K562 (cell line): Measurements from ENCODE around the gene ZNF792. TPM values are rescaled to one million over a fixed set of nuclear protein-coding genes. Genes with fewer than 3 reads are reported as not detected.
A peak's percentile ranks its signal among the peaks of the same experiment; 100 is the strongest.

Experiments
- CCNT2 ChIP-seq: IDR thresholded peaks from 2 replicates; pipeline ENCODE4 v1.6.1; 2011; ENCODE audit warnings: borderline replicate concordance, low read depth, mild to moderate bottlenecking, moderate library complexity, mixed read lengths, low read length; ENCODE audit not compliant: insufficient read length; ENCODE audit errors: extremely low read depth
- CEBPB ChIP-seq: fragments of 450-650 bp; IDR thresholded peaks from 2 replicates; pipeline ENCODE4 v1.6.1; 2016; ENCODE audit warnings: missing genetic modification characterization, missing compliant biosample characterization
- CSDE1 ChIP-seq, 2 experiments: fragments of 450-650 bp; IDR thresholded peaks; 2 replicates each; pipeline ENCODE4 v1.6.1; 2016; ENCODE audit warnings: mild to moderate bottlenecking in 1 of 2
- HSF4 ChIP-seq: fragments of 250-450 bp; sonication (Bioruptor Pico); IDR thresholded peaks from 2 replicates; pipeline ENCODE4 v2.1.2; 2022; ENCODE audit warnings: mild to moderate bottlenecking, moderate library complexity, borderline replicate concordance
- LARP7 ChIP-seq: fragments of 450-650 bp; IDR thresholded peaks from 2 replicates; pipeline ENCODE4 v1.6.1; 2016
- PKNOX1 ChIP-seq: fragments of 450-650 bp; IDR thresholded peaks from 2 replicates; pipeline ENCODE4 v1.6.1; 2016
- RFX1 ChIP-seq: fragments of 450-650 bp; IDR thresholded peaks from 2 replicates; pipeline ENCODE4 v1.6.1; 2016; ENCODE audit warnings: mild to moderate bottlenecking, moderate library complexity
- SMAD2 ChIP-seq: fragments of 150-350 bp; IDR thresholded peaks from 2 replicates; pipeline ENCODE4 v1.6.1; 2014; ENCODE audit warnings: low read depth, mild to moderate bottlenecking, low read length
- SNRNP70 ChIP-seq: fragments of 200-400 bp; formaldehyde crosslinking; optimal IDR thresholded peaks from 2 replicates; pipeline ENCODE3; 2017; ENCODE audit warnings: low read depth, low read length
- TAF15 ChIP-seq: fragments of 200-400 bp; formaldehyde crosslinking; IDR thresholded peaks from 2 replicates; pipeline ENCODE4 v1.6.1; 2017; ENCODE audit warnings: mild to moderate bottlenecking, low read depth, low read length, moderate library complexity
- ZBTB1 ChIP-seq: sonication (generic); formaldehyde crosslinking; IDR thresholded peaks from 2 replicates; pipeline ENCODE4 v1.8.1; 2023; ENCODE audit warnings: missing genetic modification reagents, low read depth, mild to moderate bottlenecking, borderline replicate concordance
- ZBTB17 ChIP-seq: fragments of 450-650 bp; formaldehyde crosslinking; IDR thresholded peaks from 2 replicates; pipeline ENCODE4 v1.4.0; 2020; ENCODE audit warnings: mild to moderate bottlenecking
- ZBTB9 ChIP-seq: fragments of 450-650 bp; formaldehyde crosslinking; IDR thresholded peaks from 2 replicates; pipeline ENCODE4 v1.4.0; 2020; ENCODE audit warnings: mild to moderate bottlenecking, moderate library complexity
- ZNF57 ChIP-seq: fragments of 450-650 bp; formaldehyde crosslinking; IDR thresholded peaks from 2 replicates; pipeline ENCODE4 v1.4.0; 2020; ENCODE audit warnings: mild to moderate bottlenecking, moderate library complexity
- polyA plus RNA-seq, 8 experiments: library from polyadenylated mRNA; depleted of rRNA in 4 of 8; stranded (reverse) in 5 of 8; unstranded in 3 of 8; fragments of >200 nt; fragmentation: Nextera tagmentation in 2 of 8; fragmentation: Illumina TruSeq in 1 of 8; extraction: Ambion mirVana in 2 of 8; extraction: Trizol in 1 of 8; gene quantifications; 2 replicates each; pipeline versions ENCODE4 v1.2.1 to v1.2.3, GENCODE V29; 2011 to 2014; ENCODE audit warnings: inconsistent platforms in 1 of 8, missing spikeins in 1 of 8
- total RNA-seq, 7 experiments: library from RNA; depleted of rRNA in 6 of 7; stranded (reverse); fragments of >200 nt in 6 of 7; fragmentation: Illumina TruSeq in 2 of 7; extraction: Trizol in 2 of 7; gene quantifications; 2 replicates each; pipeline versions ENCODE4 v1.2.1 to v1.2.3, GENCODE V29; 2011 to 2021; ENCODE audit warnings: low replicate concordance in 1 of 7
- TF ChIP-seq, protein P1 (sequence below): sonication (generic); formaldehyde crosslinking; IDR thresholded peaks from 2 replicates; pipeline ENCODE4 v1.8.0; 2022; ENCODE audit warnings: mild to moderate bottlenecking, missing genetic modification reagents, borderline replicate concordance
- TF ChIP-seq, protein P2 (sequence below): IDR thresholded peaks from 2 replicates; pipeline ENCODE4 v1.6.1; 2011; ENCODE audit not compliant: insufficient read length; ENCODE audit errors: extremely low read depth
- TF ChIP-seq, protein P3 (sequence below): conservative IDR thresholded peaks from 2 replicates; pipeline ENCODE4 v1.6.1; 2011; ENCODE audit warnings: low read depth, mild to moderate bottlenecking, low read length; ENCODE audit not compliant: control insufficient read depth
- TF ChIP-seq, protein P4 (sequence below): sonication (generic); formaldehyde crosslinking; IDR thresholded peaks from 2 replicates; pipeline ENCODE4 v1.8.0; 2022; ENCODE audit warnings: mild to moderate bottlenecking, missing genetic modification reagents
- TF ChIP-seq, protein P5 (sequence below), 2 experiments: fragments of 450-650 bp in 1 of 2; sonication (generic) in 1 of 2; formaldehyde crosslinking; conservative IDR thresholded peaks; 2 replicates each; pipeline versions ENCODE4 v1.4.0 to v1.8.1; 2020 to 2022; ENCODE audit warnings: mild to moderate bottlenecking in 1 of 2, missing genetic modification reagents in 1 of 2

ZNF792 gene
- total and polyA plus RNA-seq, 9 of the 15 experiments (the other 6 are each of a cell fraction or from before 2014, with no cell fraction given), result 3.3 to 16.5 (median 10.4) TPM

DNA sequence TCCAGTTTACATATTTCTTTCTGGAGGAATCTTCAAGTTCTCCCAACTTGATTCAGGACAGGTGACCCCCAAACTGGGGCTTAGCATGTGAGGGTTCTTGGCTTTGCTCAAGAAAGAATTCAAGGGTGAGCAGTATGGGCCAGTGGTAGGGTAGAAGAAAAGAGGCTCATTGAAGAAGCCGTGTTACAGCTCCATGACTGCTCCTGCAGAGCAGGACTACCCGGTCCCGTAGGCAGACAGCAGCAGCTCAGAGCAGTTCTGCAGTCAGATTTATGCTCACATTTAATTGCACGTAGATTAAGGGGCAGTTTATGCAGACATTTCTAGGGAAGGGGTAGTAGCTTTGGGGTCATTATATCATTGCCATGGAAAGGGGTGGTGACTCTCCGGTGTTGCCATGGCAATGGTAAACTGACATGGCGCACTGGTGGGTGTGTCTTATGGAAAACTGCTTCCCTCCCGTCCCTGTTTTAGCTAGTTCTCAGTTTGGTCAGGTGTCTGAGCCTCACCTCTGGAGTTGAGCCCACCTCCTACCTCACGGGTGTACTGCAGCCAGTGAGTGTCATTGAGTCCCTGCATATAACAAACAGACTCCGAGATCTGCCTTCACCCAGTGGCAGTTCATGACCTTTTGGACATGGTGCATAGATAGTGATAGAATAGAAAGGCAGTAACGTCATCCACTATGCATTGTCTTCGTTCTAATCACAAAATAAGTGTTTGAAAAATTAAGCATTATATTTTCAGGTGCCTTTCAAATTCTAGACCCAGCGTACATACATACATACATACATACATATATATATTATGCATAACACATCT, 16.0 kb upstream of the ZNF792 start (continued):
- TF ChIP-seq, protein P1, sequence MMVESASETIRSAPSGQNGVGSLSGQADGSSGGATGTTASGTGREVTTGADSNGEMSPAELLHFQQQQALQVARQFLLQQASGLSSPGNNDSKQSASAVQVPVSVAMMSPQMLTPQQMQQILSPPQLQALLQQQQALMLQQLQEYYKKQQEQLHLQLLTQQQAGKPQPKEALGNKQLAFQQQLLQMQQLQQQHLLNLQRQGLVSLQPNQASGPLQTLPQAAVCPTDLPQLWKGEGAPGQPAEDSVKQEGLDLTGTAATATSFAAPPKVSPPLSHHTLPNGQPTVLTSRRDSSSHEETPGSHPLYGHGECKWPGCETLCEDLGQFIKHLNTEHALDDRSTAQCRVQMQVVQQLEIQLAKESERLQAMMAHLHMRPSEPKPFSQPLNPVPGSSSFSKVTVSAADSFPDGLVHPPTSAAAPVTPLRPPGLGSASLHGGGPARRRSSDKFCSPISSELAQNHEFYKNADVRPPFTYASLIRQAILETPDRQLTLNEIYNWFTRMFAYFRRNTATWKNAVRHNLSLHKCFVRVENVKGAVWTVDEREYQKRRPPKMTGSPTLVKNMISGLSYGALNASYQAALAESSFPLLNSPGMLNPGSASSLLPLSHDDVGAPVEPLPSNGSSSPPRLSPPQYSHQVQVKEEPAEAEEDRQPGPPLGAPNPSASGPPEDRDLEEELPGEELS (CRISPR knock-in tag), result no peak
- no peak for TF ChIP-seq ZBTB9
- TF ChIP-seq SMAD2, result no peak
- TF ChIP-seq, protein P2, sequence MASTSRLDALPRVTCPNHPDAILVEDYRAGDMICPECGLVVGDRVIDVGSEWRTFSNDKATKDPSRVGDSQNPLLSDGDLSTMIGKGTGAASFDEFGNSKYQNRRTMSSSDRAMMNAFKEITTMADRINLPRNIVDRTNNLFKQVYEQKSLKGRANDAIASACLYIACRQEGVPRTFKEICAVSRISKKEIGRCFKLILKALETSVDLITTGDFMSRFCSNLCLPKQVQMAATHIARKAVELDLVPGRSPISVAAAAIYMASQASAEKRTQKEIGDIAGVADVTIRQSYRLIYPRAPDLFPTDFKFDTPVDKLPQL, result no peak
- TF ChIP-seq, protein P3, sequence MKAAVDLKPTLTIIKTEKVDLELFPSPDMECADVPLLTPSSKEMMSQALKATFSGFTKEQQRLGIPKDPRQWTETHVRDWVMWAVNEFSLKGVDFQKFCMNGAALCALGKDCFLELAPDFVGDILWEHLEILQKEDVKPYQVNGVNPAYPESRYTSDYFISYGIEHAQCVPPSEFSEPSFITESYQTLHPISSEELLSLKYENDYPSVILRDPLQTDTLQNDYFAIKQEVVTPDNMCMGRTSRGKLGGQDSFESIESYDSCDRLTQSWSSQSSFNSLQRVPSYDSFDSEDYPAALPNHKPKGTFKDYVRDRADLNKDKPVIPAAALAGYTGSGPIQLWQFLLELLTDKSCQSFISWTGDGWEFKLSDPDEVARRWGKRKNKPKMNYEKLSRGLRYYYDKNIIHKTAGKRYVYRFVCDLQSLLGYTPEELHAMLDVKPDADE, result no peak
- TF ChIP-seq, protein P4, sequence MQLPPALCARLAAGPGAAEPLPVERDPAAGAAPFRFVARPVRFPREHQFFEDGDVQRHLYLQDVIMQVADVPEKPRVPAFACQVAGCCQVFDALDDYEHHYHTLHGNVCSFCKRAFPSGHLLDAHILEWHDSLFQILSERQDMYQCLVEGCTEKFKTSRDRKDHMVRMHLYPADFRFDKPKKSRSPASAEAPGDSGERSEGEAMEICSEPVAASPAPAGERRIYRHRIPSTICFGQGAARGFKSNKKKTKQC (CRISPR knock-in tag), result no peak
- TF ChIP-seq PKNOX1, result peak; percentile 85
- TF ChIP-seq, protein P5, sequence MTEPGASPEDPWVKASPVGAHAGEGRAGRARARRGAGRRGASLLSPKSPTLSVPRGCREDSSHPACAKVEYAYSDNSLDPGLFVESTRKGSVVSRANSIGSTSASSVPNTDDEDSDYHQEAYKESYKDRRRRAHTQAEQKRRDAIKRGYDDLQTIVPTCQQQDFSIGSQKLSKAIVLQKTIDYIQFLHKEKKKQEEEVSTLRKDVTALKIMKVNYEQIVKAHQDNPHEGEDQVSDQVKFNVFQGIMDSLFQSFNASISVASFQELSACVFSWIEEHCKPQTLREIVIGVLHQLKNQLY (CRISPR knock-in tag; conservative IDR thresholded peaks at IDR 0.05), result no peak
- TF ChIP-seq ZNF57 (CRISPR knock-in tag), result no peak
- TF ChIP-seq HSF4 (CRISPR knock-in tag), result no peak
- no peak for TF ChIP-seq CCNT2
- TF ChIP-seq CSDE1 (IDR thresholded peaks at IDR 0.05), result peak in 1 of 2 experiments; percentile 54; a peak in 1 of 4 replicates
- no peak for TF ChIP-seq ZBTB1 (CRISPR knock-in tag)
- no peak for TF ChIP-seq SNRNP70
- TF ChIP-seq TAF15, result no peak
- no peak for TF ChIP-seq CEBPB (tag)
- peak; percentile 92 for TF ChIP-seq RFX1
- no peak for TF ChIP-seq ZBTB17 (CRISPR knock-in tag)
- no peak for TF ChIP-seq LARP7
